GM06990 (cell line): ENCODE data around the gene OR2AT4.
"Not testable (repeated sequence)": the region's sequence is repeated elsewhere in the genome, so short reads cannot be mapped to it uniquely, and the experiment has no call there.

ENCODE experiments used
- DNase-seq: peaks from one replicate; pipeline ENCODE4 v3.0.0-alpha.2; 2011; ENCODE audit not compliant: insufficient read length; ENCODE audit errors: extremely low read depth
- H3K27me3 ChIP-seq: replicated peaks from 2 replicates; pipeline ENCODE4 v1.6.0; 2011; ENCODE audit warnings: low read length; ENCODE audit not compliant: control insufficient read depth, insufficient read depth
- H3K36me3 ChIP-seq: 2 replicates; pipeline ENCODE4 v1.5.1; 2011; ENCODE audit warnings: low read length; ENCODE audit not compliant: control insufficient read depth, insufficient read depth
- H3K4me3 ChIP-seq: replicated peaks from 2 replicates; pipeline ENCODE4 v1.5.1; 2011; ENCODE audit warnings: low read depth, mild to moderate bottlenecking, control low read depth, low read length
- TF ChIP-seq, protein P1 (sequence below): IDR thresholded peaks from 2 replicates; pipeline ENCODE4 v1.5.1; 2011; ENCODE audit warnings: low read length, control low read depth, mild to moderate bottlenecking, inconsistent platforms; ENCODE audit not compliant: insufficient read depth, poor library complexity, severe bottlenecking

The OR2AT4 gene

DNA sequence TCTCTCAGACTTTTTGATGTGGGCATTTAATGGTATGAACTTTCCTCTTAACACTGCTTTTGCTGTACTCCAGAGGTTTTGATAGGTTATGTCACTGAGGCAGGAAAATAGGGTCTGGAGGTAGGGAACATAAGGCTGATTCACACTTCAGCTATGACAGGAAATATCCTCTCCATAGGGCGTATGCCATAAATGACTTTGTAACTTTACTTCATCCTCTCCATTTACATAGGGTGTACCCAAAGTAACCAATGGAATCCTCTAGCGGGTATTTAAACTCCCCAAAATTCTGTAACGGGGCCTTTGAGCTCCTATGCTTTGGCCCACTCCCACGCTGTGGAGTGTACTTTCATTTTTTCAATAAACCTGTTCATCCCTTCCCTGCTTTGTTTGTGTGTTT is 49.5 kb downstream of the OR2AT4 start:
- no peaks in the 10 kb centered on the region for H3K27me3 ChIP-seq
- H3K4me3 ChIP-seq: no peak overlapping the region
- TF ChIP-seq, protein P1, sequence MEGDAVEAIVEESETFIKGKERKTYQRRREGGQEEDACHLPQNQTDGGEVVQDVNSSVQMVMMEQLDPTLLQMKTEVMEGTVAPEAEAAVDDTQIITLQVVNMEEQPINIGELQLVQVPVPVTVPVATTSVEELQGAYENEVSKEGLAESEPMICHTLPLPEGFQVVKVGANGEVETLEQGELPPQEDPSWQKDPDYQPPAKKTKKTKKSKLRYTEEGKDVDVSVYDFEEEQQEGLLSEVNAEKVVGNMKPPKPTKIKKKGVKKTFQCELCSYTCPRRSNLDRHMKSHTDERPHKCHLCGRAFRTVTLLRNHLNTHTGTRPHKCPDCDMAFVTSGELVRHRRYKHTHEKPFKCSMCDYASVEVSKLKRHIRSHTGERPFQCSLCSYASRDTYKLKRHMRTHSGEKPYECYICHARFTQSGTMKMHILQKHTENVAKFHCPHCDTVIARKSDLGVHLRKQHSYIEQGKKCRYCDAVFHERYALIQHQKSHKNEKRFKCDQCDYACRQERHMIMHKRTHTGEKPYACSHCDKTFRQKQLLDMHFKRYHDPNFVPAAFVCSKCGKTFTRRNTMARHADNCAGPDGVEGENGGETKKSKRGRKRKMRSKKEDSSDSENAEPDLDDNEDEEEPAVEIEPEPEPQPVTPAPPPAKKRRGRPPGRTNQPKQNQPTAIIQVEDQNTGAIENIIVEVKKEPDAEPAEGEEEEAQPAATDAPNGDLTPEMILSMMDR: no peak
- DNase-seq: no peak
- H3K36me3 ChIP-seq: no peaks in the 10 kb centered on the region

GRCh38 chr11:75046668-75047067 is 50.0 kb downstream of the OR2AT4 start:
- not testable (repeated sequence) for DNase-seq, H3K4me3 ChIP-seq, H3K36me3 ChIP-seq, H3K27me3 ChIP-seq

DNA sequence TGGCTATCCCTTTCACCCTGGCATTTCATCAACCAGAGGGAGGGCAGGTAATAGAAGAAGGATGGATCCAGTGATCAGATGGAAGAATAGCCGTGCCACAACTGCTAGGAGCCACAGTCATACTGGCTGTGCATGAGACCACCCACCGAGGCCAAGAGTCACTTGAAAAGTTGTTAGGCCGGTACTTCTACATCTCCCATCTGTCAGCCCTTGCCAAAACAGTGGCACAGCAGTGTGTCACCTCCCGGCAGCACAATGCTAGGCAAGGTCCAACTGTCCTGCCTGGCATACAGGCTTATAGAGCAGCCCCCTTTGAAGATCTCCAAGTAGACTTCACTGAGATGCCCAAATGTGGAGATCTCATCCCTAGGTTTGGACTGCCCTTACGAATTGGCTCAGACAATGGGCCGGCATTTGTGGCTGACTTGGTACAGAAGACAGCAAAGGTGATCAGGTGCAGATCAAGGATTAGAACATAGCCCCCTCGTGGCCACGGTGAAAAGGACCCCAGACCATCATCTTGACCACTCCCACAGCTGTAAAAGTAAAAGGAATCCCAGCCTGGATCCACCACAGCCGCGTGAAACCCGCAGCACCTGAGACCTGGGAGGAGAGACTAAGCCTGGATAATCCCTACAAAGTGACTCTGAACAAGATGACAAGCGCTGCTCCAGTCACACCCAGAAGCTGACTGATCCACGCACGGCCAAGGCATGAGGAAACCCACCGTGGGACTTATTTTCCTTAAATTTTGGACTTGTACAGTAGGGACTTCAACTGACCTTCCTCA is 52.1 kb downstream of the OR2AT4 start:
- not testable (repeated sequence) for DNase-seq, H3K27me3 ChIP-seq, H3K4me3 ChIP-seq, H3K36me3 ChIP-seq

GRCh38 chr11:75041821-75042220 is 54.9 kb downstream of the OR2AT4 start:
- not testable (repeated sequence) for H3K27me3 ChIP-seq, DNase-seq, H3K36me3 ChIP-seq, H3K4me3 ChIP-seq

DNA sequence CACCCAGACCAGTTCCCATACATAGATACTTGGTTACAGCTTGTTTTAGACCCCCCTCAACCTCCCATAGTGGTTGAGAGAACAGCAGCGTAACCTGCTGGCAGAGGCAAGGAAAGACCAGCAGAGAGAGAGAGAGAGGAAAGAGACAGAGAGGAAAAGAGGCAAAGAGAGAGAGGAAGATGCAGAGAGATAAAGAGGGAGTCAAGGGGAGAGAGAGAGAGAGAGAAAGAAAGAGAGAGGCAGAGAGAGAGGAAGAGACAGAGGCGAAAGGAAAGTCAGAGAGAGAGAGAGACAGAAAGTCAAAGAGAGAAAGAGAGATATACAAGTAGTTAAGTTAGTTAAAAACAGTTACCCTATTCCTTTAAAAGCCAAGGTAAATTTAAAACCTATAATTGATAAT is 55.4 kb downstream of the OR2AT4 start:
- H3K27me3 ChIP-seq: no peaks in the 10 kb centered on the region
- DNase-seq: no peak
- no peaks in the 10 kb centered on the region for H3K36me3 ChIP-seq
- TF ChIP-seq, protein P1: no peak
- H3K4me3 ChIP-seq: no peak overlapping the region

DNA sequence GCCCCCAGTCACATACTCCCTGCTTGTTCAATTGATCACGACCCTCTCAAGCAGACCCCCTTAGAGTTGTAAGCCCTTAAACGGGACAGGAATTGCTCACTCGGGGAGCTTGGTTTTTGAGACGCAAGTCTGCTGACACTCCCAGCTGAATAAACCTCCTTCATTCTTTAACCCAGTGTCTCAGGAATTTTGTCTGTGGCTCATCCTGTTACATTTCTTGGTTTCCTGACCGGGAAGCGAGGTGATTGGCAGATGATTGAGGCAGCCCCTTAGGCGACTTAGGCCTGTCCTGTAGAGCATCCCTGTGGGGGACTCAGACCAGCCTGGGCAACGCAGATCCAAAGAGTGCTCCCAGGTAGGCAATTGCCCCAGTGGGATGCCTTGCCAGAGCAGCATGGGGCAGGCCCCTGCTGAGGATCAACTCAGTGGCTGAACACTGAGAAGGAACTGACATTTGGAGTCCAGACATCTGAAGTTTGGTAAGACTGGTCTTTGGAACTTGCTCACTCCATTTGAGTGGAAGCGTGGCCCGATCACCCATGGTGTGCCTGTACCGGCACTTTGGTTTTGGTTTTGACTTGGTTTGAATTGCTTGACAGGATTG is 56.4 kb downstream of the OR2AT4 start:
- Histone ChIP-seq H3K4me3 (no peak overlapping the region), H3K27me3 (no peaks in the 10 kb centered on the region), H3K36me3 (no peaks in the 10 kb centered on the region)
- TF ChIP-seq, protein P1: no peak
- DNase-seq: no peak

DNA sequence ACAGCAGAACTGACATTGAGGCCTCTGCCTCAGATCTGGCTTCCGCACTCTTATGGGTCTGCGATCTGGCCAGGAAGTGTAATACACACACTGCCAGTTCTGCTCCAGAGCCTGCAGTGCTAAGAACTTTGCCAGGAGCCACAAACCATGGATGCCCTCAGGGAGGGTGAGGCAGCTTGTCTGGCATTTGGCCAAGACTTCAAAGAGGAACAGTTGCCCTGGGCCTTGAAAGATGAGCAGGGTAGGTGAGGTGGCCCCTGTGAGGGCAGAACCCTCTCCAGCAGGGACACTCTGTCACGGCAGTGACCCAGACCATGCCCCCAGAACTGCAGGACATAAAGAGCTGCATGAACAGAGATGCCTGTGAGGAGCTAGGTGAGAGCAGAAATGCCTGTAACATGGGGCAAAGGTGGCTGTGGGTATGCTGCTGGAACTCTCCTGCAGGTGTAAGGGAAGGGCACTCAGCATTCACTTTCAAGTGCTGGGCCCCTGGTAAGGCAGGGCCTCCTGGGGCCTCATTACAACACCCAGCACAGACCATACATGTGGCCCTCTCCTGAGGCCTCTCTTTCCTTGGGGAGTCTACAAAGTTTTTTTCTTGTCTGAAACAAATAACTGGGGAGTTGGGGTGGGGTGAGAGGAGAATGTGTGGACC is 60.6 kb downstream of the OR2AT4 start:
- H3K27me3 ChIP-seq: no peaks in the 10 kb centered on the region
- H3K4me3 ChIP-seq: no peak overlapping the region
- no peak for DNase-seq
- H3K36me3 ChIP-seq: no peaks in the 10 kb centered on the region
- TF ChIP-seq, protein P1: no peak
